BLaER1 treated with 17β-estradiol and CSF1 and Interleukin-3, amounts not matched to agents 10 nM and 100 nM (cell line): Measurements from ENCODE around the gene HAUS3.
A peak's percentile ranks its signal among the peaks of the same experiment; 100 is the strongest.

ENCODE experiments used
- H3K27ac ChIP-seq, 11 experiments: shearing (Covaris generic); formaldehyde crosslinking; 2 replicates each; pipeline ENCODE4 v1.8.1; 2022
- H3K27me3 ChIP-seq, 11 experiments: shearing (Covaris generic); formaldehyde crosslinking; 2 replicates each; pipeline ENCODE4 v1.8.1; 2022
- H3K36me3 ChIP-seq, 11 experiments: shearing (Covaris generic); formaldehyde crosslinking; 2 replicates each; pipeline ENCODE4 v1.8.1; 2022
- H3K4me1 ChIP-seq, 10 experiments: shearing (Covaris generic); formaldehyde crosslinking; 2 replicates each; pipeline ENCODE4 v1.8.1; 2022
- H3K4me2 ChIP-seq, 11 experiments: shearing (Covaris generic); formaldehyde crosslinking; 2 replicates each; pipeline ENCODE4 v1.8.1; 2022
- H3K4me3 ChIP-seq, 10 experiments: shearing (Covaris generic); formaldehyde crosslinking; 2 replicates each; pipeline ENCODE4 v1.8.1; 2022
- H3K9ac ChIP-seq, 11 experiments: shearing (Covaris generic); formaldehyde crosslinking; 2 replicates each; pipeline ENCODE4 v1.8.1; 2022
- H3K9me3 ChIP-seq, 11 experiments: shearing (Covaris generic); formaldehyde crosslinking; replicated peaks in 1 of 11; 2 replicates each; pipeline ENCODE4 v1.8.1; 2022
- H4K20me1 ChIP-seq, 11 experiments: shearing (Covaris generic); formaldehyde crosslinking; 2 replicates each; pipeline ENCODE4 v1.8.1; 2022
- Cebpa-rat ChIP-seq, 11 experiments: shearing (Covaris generic); IDR thresholded peaks; 2 replicates each; pipeline ENCODE4 v1.8.1; 2022

Gene HAUS3

DNA sequence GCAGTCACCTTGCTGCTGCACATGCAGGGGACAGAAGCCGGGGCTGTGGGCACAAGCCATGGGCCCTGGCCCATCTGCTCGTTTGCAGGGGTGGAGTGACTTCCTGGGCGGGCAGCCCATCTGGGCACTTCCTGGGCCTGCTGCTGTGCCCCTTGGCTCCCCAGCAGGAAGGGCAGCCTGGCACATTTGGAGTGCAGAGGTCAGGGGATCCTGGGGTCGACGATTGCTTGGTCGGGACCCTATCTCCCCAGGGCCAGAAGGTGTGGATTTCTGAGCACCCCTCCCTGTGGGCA, 30.9 kb upstream of the HAUS3 start:
- Histone ChIP-seq H3K9ac (peak overlapping the region in 3 of 11 experiments; percentile 15 to 47 (median 25); a peak in 4 of 22 replicates), H4K20me1 (no peaks in the 10 kb centered on the region; a peak in 1 of 22 replicates), H3K4me3 (no peak overlapping the region), H3K36me3 (no peaks in the 10 kb centered on the region), H3K4me1 (peaks cover 9 to 20% (median 12%) of the 10 kb centered on the region in 10 experiments; a peak in 15 of 20 replicates), H3K9me3 (no peaks in the 10 kb centered on the region), H3K27ac (no peak overlapping the region), H3K27me3 (no peaks in the 10 kb centered on the region), H3K4me2 (peak overlapping the region in 10 of 11 experiments; percentile 8 to 52 (median 42); a peak in 17 of 22 replicates)
- TF ChIP-seq Cebpa-rat (IDR thresholded peaks at IDR 0.05) = no peak

DNA sequence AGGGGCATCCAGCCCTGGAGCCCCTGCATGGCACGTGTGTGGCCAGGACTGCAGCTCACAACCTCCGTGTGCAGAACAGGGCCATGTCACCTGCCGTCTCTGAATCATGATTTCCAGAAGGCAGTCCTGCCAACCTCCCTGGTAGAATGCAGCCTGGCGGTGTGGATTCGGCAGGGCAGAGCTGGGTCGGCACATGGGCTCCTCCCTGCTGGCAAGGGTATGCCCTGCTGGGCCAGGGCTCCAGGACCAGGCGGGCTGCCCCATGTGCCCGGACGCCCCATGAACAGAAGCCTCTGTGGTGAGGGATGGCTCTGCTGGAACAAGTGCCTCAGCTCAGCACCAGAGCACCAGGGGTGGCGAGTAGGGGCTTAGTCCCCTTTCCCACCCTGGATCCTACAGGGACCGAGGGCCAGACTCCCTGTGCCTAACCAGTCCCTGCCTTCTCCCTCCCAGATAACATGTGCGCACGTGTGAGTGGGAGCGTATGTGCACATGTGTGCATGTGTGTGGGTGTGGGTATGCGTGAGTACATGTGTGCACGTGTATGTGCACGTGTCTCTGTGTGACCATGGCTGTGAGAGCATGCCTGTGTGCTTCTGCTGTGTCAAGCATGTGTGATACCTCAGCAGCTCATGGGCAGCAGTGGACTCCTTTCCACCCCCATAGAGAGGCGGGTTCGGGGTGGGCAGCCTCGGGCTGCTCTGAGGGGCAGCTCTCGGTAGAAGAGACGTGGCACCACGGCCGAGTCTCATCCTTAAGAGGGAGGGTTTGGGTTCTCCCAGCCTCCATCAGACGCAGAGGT, 30.3 kb upstream of the HAUS3 start:
- H3K27me3 ChIP-seq = no peaks in the 10 kb centered on the region
- peaks cover 9 to 20% (median 12%) of the 10 kb centered on the region in 10 experiments; a peak in 15 of 20 replicates for H3K4me1 ChIP-seq
- no peak for TF ChIP-seq Cebpa-rat (IDR thresholded peaks at IDR 0.05)
- no peak overlapping the region; a peak in 2 of 22 replicates for H3K9ac ChIP-seq
- H3K27ac ChIP-seq = no peak overlapping the region
- no peaks in the 10 kb centered on the region for H3K36me3 ChIP-seq
- no peaks in the 10 kb centered on the region; a peak in 1 of 22 replicates for H4K20me1 ChIP-seq
- no peak overlapping the region for H3K4me3 ChIP-seq
- H3K9me3 ChIP-seq = no peaks in the 10 kb centered on the region
- H3K4me2 ChIP-seq = peak overlapping the region in 10 of 11 experiments; percentile 8 to 52 (median 42); a peak in 14 of 22 replicates

DNA sequence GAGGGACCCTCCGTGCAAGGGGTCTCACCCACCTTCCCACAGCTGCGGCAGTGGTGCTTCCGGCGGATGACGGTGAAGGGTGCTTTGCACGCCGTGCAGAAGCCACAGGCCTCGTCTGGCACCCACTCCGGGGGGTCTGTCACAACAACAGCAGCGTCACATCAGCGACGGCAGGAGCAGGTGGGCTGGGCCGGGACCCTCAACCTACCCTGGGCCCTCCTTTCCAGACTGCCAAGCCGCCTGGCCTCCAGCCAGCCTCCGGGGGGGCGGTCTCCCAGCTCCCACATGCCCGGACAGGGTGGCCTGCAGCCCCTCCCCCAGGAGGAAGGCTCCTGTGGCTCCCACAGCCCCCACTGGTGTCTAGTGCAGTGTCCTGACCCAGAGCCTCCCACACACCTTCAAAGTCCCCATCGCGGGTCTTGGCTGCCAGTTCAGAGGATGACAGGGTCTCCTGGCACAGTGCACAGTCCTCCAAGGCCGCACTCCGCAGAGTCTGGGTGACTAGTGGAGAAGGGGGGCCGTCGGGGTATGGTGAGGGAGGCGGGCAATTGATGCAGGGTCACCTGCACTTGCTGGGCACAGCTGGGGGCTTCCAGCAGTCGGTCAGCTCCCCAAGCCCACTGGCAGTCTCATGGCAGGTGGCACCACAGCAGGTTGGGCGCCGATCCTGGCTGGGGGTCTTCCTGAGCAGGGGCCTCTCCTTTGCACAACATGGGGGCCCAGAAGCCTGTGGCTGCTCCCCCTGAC, 29.5 kb upstream of the HAUS3 start:
- Histone ChIP-seq H3K4me2 (no peak overlapping the region), H3K9ac (no peak overlapping the region), H3K9me3 (no peaks in the 10 kb centered on the region), H3K4me1 (peaks cover 9 to 20% (median 12%) of the 10 kb centered on the region in 10 experiments; a peak in 15 of 20 replicates), H3K36me3 (no peaks in the 10 kb centered on the region), H4K20me1 (no peaks in the 10 kb centered on the region; a peak in 1 of 22 replicates), H3K27ac (no peak overlapping the region), H3K27me3 (no peaks in the 10 kb centered on the region), H3K4me3 (no peak overlapping the region)
- TF ChIP-seq Cebpa-rat (IDR thresholded peaks at IDR 0.05) = no peak

DNA sequence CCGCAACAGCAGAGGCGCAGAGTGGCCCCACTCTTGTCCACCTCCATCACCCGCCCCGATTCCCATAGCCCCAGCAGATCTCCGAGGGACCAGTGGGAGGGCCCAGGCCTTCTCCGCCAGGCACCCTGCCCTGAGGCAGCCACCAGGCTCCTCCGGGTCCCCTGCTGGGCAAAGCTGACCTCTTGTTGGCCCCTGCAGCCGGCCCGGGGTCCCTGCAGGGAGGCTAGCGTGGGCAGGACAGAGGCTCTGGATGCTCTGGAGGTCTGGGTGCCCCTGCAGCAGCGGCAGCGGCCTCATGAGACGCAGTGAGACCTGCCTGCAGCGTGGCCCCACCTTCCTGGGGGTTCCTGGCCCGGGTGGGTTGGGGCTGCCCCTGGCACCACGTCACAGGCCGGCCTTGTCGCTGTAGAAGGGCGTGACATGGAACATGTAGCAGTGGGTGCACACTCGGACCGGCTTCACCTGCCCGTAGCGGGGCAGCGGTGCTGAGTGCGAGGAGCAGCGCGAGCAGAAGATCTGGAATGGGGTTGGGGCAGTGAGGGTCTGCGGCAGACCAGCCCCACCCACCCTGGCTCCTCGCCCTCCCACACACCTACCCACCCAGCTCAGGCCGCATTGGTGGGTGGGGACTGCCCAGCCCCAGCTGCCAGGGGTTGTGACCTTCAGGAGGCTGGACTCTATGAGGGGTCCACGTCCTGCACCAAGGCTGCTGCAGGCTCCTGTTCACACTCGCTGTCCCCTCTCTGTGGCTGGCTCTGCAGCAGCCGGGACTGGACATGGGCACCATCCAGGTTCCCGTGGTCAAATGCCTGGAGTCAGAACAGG, 28.6 kb upstream of the HAUS3 start:
- Histone ChIP-seq H3K9me3 (no peaks in the 10 kb centered on the region), H4K20me1 (no peaks in the 10 kb centered on the region; a peak in 1 of 22 replicates), H3K27ac (no peak overlapping the region), H3K9ac (no peak overlapping the region), H3K4me3 (no peak overlapping the region), H3K36me3 (no peaks in the 10 kb centered on the region), H3K27me3 (no peaks in the 10 kb centered on the region), H3K4me2 (no peak overlapping the region), H3K4me1 (peaks cover 9 to 15% (median 10%) of the 10 kb centered on the region in 10 experiments; a peak in 15 of 20 replicates)
- no peak for TF ChIP-seq Cebpa-rat (IDR thresholded peaks at IDR 0.05)

DNA sequence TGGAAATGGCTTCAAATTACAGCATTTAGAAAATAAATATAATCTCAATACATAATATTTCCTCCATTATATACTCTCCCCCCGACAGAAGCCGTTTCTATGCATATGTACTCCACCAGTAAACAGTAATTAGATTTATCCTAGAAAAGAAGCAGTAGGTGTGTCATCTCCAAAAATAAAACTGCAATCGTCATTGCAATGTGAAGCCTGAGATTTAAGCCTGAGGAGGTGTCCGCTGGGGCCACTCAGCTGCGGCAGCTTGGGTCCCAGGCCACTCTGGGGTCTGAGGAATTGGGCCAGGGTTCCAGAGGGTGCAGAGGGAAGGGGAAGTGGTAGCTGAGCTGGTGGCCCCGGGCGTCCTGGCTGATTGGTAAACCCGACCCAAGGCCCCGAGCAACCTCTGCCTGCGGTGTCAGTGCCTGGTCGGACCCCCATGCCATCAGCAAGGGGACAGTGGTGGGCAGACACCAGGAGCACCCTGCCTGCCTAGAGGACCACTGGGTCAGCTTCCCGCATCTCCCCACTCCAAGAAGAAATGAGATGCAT, 27.8 kb upstream of the HAUS3 start:
- H3K4me1 ChIP-seq = peaks cover 9 to 16% (median 11%) of the 10 kb centered on the region in 10 experiments; a peak in 16 of 20 replicates
- H3K4me2 ChIP-seq = no peak overlapping the region
- H3K27me3 ChIP-seq = no peaks in the 10 kb centered on the region
- H3K9me3 ChIP-seq = no peaks in the 10 kb centered on the region
- no peaks in the 10 kb centered on the region for H3K36me3 ChIP-seq
- TF ChIP-seq Cebpa-rat (IDR thresholded peaks at IDR 0.05) = no peak
- no peak overlapping the region for H3K27ac ChIP-seq
- no peak overlapping the region for H3K4me3 ChIP-seq
- no peak overlapping the region; a peak in 1 of 22 replicates for H3K9ac ChIP-seq
- H4K20me1 ChIP-seq = no peaks in the 10 kb centered on the region; a peak in 1 of 22 replicates

DNA sequence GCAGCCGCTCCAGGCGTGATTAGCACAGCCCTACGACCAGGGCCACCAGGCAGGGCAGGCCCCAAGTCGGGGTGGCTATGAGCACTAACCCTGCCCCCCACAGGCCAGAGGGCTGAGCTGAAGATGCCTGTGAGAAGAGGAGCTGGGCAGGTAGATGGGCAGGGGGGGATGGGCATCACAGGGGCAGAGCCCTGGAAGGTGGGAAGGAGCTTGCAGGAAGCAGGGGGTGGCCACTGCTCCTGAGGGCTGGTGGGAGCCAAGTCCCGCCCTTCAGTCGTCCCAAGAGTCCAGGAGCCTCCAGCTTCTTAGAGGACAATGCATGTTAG, 27.2 kb upstream of the HAUS3 start:
- TF ChIP-seq Cebpa-rat (IDR thresholded peaks at IDR 0.05) = no peak
- no peak overlapping the region for H3K4me2 ChIP-seq

DNA sequence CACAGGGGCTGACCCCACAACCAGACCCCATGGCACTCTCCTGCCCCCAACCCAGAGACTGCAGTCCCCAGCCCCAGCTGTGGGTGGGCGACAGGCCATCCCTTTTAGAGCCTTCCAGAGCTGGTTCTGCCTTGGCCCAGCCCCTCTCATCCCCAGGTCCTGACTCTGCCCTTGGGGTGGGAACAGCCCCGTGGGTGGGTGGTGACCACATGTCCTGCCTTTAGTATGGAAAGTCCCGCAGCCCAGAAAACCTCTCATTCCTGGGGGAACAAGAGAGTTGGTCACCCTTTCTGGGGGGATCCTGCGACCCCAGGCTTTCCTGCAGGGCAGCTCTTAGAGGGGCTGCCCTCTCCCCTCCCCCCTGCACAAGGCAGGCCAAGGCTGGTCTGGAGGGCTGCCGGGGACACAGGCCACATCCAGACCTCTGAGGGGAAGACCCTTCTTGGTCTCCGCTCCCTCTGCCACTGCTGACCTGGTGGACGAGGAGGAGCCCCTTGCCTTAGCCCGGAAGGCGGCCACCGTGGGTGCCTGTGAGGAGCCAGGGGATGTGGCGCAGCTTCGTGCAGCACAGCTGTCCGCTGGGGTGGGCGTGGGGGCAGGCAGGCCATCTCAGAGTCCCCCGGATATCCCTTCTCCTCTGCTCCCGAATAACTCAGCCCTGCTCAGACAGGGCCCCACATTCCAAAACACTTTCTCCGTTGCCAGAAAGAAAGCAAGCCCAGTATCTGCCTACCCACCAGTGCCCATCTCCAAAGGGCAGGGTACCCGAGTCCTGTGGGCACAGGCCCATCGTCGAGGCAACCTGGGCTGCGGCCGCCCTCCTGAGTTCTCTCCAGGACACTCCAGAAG, 26.7 kb upstream of the HAUS3 start:
- no peaks in the 10 kb centered on the region for H3K36me3 ChIP-seq
- no peak overlapping the region for H3K9ac ChIP-seq
- no peak overlapping the region for H3K27ac ChIP-seq
- peaks cover 9 to 27% (median 22%) of the 10 kb centered on the region in 10 experiments; a peak in 16 of 20 replicates for H3K4me1 ChIP-seq
- no peaks in the 10 kb centered on the region for H3K9me3 ChIP-seq
- H3K27me3 ChIP-seq = no peaks in the 10 kb centered on the region
- no peaks in the 10 kb centered on the region for H4K20me1 ChIP-seq
- no peak overlapping the region for H3K4me2 ChIP-seq
- no peak overlapping the region for H3K4me3 ChIP-seq
- TF ChIP-seq Cebpa-rat (IDR thresholded peaks at IDR 0.05) = no peak

More for the DNA sequence above, 27.2 kb upstream of the HAUS3 start:
- no peak overlapping the region for H3K27ac ChIP-seq
- H3K4me3 ChIP-seq = no peak overlapping the region
- H3K4me1 ChIP-seq = peaks cover 9 to 21% (median 16%) of the 10 kb centered on the region in 10 experiments; a peak in 16 of 20 replicates
- no peak overlapping the region for H3K9ac ChIP-seq
- no peaks in the 10 kb centered on the region for H3K9me3 ChIP-seq
- no peaks in the 10 kb centered on the region for H3K27me3 ChIP-seq
- H3K36me3 ChIP-seq = no peaks in the 10 kb centered on the region
- no peaks in the 10 kb centered on the region; a peak in 1 of 22 replicates for H4K20me1 ChIP-seq

DNA sequence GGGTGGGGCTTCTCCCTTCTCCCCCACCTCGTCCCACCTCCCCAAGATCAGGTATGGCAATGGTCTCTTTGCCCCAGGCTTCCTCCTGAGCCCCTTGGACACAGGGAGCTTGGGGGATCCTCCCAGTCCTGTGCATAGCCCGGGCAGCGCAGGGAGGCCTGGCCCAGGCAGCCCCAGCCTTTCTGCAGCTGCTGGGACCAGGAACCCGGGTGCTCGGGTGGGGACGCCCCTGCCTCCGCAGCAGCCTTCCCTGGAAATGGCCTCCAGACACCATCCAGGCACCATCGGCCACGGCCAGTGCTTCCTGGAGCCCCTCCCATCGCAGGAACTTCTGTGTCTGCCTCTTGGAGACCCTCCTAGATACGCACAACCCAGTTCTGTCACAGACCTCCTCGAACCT, 25.9 kb upstream of the HAUS3 start:
- Histone ChIP-seq H3K4me2 (no peak overlapping the region), H3K4me3 (no peak overlapping the region), H3K9ac (no peak overlapping the region), H3K9me3 (no peaks in the 10 kb centered on the region), H3K27me3 (no peaks in the 10 kb centered on the region), H3K27ac (no peak overlapping the region), H4K20me1 (no peaks in the 10 kb centered on the region), H3K4me1 (peaks cover 13 to 28% (median 24%) of the 10 kb centered on the region in 10 experiments), H3K36me3 (no peaks in the 10 kb centered on the region)
- no peak for TF ChIP-seq Cebpa-rat (IDR thresholded peaks at IDR 0.05)
